Adrenal gland (tissue), 12 donors: Measurements from ENCODE around the gene FBXL7. TPM values are rescaled to one million over a fixed set of nuclear protein-coding genes. Genes with fewer than 3 reads are reported as not detected.

ENCODE experiments used
- DNase-seq, 7 donors: peaks; one replicate each; pipeline ENCODE4 v3.0.0-alpha.2; 2019 to 2020
- H3K27ac ChIP-seq, 5 donors: fragments of 200-600 bp; sonication (generic) in 4 of 5; 1 replicate in 3 of 5; 2 replicates in 2 of 5; pipeline versions ENCODE4 v1.5.1 to v1.8.0; 2016 to 2020; ENCODE audit warnings: mild to moderate bottlenecking in 1 of 5
- H3K27me3 ChIP-seq: fragments of 200-600 bp; 2 replicates; pipeline ENCODE4 v1.8.0; 2021
- H3K36me3 ChIP-seq, 2 donors: fragments of 200-600 bp; replicated peaks in 1 of 2; 1 replicate in 1 of 2; 2 replicates in 1 of 2; pipeline versions ENCODE4 v1.5.1 to v1.8.0; 2018 to 2022
- H3K4me1 ChIP-seq, 2 donors: fragments of 200-600 bp; replicated peaks in 1 of 2; 1 replicate in 1 of 2; 2 replicates in 1 of 2; pipeline versions ENCODE4 v1.5.1 to v1.8.0; 2018 to 2021
- H3K4me3 ChIP-seq, 4 donors: fragments of 200-600 bp; sonication (generic) in 3 of 4; one replicate each; pipeline ENCODE4 v1.5.1; 2016 to 2018
- H3K9me3 ChIP-seq, 3 donors: fragments of 200-600 bp; sonication (generic) in 1 of 3; replicated peaks in 1 of 3; 1 replicate in 2 of 3; 2 replicates in 1 of 3; pipeline versions ENCODE4 v1.5.1 to v1.8.0; 2016 to 2021
- POLR2A ChIP-seq, 2 donors: fragments of 450-650 bp; IDR thresholded peaks; one replicate each; pipeline ENCODE4 v1.6.1; 2017; ENCODE audit warnings: antibody characterized with exemption in 2 of 2, mild to moderate bottlenecking in 2 of 2, moderate library complexity in 1 of 2
- WGBS, 4 donors: extraction: QIAGEN DNeasy Blood & Tissue Kit in 2 of 4; methylation state at CpG; one replicate each; pipeline versions ENCODE4 v1.1.5 to v1.1.7; 2013 to 2017; 5-methylcytosine and 5-hydroxymethylcytosine counted together
- intact Hi-C, 2 donors: fragments of 100-400 bp; cut with DNase I; formaldehyde crosslinking; loops; one replicate each; pipeline versions ENCODE4 v1.14.1 to v1.15.0; 2022 to 2023
- polyA plus RNA-seq, 3 donors: library from polyadenylated mRNA; stranded (reverse); fragments of 200-250 nt in 2 of 3; fragments of 350-450 nt in 1 of 3; fragmentation: Illumina TruSeq in 1 of 3; extraction: RNeasy Lipid Tissue Mini Kit (QIAGEN cat#74804) in 1 of 3; gene quantifications; one replicate each; pipeline ENCODE4 v1.2.3, GENCODE V29; 2013 to 2014
- total RNA-seq, 9 donors: library from RNA; depleted of rRNA in 4 of 9; stranded (reverse); fragments of >200 nt in 4 of 9; fragments of 120-200 nt in 1 of 9; fragmentation: NEBNext Ultra II Directional in 1 of 9; extraction: Animal tissue kit (Norgen Biotek cat#: 25700) in 1 of 9; gene quantifications; one replicate each; pipeline versions ENCODE4 v1.1.0 to v1.2.4, GENCODE V29; 2013 to 2023
- TF ChIP-seq, protein P1 (sequence below), 6 experiments: fragments of 450-650 bp in 4 of 6; fragments of 200-600 bp in 2 of 6; sonication (generic) in 1 of 6; IDR thresholded peaks; 1 replicate in 5 of 6; 2 replicates in 1 of 6; pipeline versions ENCODE4 v1.5.1 to v1.8.0; 2016 to 2021; ENCODE audit warnings: antibody characterized with exemption in 6 of 6, mild to moderate bottlenecking in 2 of 6, moderate library complexity in 1 of 6
- donor health status: healthy with polysubstance abuse.
- donor health status: Bipolar disorder and iron deficiency.
- donor health status: DM: yes; HTN: yes; CAD: no.
- donor health status: DM: no; HTN: no; CAD: no.
- donor health status: DM: no; HTN: no; CAD: no.
- donor health status: DM: yes; HTN: yes; CAD: no.

The FBXL7 gene
- total and polyA plus RNA-seq, 12 donors, result 22.6 to 59.1 (median 34.0) TPM

DNA sequence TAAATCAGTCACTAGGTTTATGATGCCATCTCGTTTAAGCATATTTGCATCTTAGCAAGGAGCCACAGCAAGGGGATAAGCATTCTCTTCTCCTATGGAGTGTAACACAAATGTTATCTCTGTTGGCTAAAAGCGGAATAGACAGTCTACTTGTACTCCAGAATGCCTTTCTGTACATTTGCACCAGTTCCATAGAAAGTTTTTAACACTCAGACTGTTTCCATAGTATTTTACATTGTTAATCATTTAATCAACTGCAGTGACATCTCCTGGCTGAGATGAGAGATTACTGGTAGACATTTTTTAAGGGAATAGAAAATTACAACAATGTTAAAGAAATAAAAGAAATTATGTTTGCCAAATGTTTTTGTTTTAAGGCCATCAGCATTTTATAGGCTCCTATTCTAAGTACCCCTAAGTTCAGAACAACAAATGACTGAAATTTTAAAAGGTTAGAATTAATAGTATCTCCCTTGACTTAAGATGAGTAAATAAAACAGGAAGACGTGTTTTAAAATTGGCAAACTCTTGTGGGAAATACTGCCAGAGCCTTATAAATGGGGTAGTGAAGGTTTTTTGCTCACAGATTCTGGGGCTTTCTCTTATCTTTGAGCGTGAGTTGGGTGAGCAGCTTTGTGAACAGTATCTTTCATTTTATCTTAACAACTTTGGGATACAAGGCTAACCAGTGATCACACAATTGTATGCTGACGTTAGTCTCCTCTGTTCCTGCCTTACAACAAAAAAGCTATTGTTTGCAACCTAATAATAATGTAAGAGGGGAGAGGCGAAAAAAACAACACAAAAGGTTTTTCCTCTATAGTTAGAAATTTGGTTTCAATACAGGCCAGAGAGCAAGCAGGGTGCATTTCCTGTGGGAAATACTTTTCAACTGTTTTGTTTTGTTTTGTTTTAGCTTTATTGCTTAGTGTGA, 294.3 kb downstream of the FBXL7 start:
- Histone ChIP-seq H3K9me3 (no peaks in the 10 kb centered on the region), H3K27ac (peak overlapping the region in 3 of 5 donors; percentile 35 to 58 (median 38)), H3K27me3 (no peaks in the 10 kb centered on the region), H3K4me1 (peaks cover 13 to 22% of the 10 kb centered on the region in 2 donors), H3K36me3 (no peaks in the 10 kb centered on the region), H3K4me3 (no peak overlapping the region)
- no peak for DNase-seq
- TF ChIP-seq, protein P1, sequence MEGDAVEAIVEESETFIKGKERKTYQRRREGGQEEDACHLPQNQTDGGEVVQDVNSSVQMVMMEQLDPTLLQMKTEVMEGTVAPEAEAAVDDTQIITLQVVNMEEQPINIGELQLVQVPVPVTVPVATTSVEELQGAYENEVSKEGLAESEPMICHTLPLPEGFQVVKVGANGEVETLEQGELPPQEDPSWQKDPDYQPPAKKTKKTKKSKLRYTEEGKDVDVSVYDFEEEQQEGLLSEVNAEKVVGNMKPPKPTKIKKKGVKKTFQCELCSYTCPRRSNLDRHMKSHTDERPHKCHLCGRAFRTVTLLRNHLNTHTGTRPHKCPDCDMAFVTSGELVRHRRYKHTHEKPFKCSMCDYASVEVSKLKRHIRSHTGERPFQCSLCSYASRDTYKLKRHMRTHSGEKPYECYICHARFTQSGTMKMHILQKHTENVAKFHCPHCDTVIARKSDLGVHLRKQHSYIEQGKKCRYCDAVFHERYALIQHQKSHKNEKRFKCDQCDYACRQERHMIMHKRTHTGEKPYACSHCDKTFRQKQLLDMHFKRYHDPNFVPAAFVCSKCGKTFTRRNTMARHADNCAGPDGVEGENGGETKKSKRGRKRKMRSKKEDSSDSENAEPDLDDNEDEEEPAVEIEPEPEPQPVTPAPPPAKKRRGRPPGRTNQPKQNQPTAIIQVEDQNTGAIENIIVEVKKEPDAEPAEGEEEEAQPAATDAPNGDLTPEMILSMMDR (IDR thresholded peaks at IDR 0.05), result peak in 5 of 6 experiments; percentile 20 to 51 (median 44)
- TF ChIP-seq POLR2A (IDR thresholded peaks at IDR 0.05), result no peak
- WGBS, 4 donors, result 29 to 37% (median 34%) methylated on average over 6 of the region's 6 CpGs
- intact Hi-C loops, result no loop called here

DNA sequence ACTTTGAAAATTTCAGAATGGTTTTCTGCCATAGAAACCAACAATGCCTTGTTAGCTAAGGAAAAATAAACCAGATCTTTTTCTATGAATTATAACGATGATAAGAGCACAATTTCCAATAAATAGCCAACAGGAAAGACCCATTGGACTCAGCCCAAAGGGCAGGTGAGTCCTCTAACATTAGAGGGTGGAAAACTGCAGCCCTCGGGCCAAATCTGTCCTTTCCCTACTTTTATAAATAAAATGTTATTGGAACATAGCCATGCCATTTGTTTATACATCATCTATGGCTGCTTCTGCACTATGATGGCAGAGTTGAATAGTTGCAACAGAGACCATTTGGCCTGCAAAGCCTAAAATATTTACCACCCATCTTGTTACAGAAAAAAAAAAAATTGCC, 296.1 kb downstream of the FBXL7 start:
- H3K36me3 ChIP-seq, result no peaks in the 10 kb centered on the region
- no peak overlapping the region for H3K27ac ChIP-seq
- intact Hi-C loops, result no loop called here
- no peaks in the 10 kb centered on the region for H3K9me3 ChIP-seq
- H3K4me1 ChIP-seq, result peaks cover 13 to 22% of the 10 kb centered on the region in 2 donors
- DNase-seq, result no peak
- 67 to 76% (median 71%) methylated on average over 2 of the region's 2 CpGs for WGBS, 4 donors
- H3K27me3 ChIP-seq, result no peaks in the 10 kb centered on the region
- no peak for TF ChIP-seq POLR2A (IDR thresholded peaks at IDR 0.05)
- H3K4me3 ChIP-seq, result no peak overlapping the region

DNA sequence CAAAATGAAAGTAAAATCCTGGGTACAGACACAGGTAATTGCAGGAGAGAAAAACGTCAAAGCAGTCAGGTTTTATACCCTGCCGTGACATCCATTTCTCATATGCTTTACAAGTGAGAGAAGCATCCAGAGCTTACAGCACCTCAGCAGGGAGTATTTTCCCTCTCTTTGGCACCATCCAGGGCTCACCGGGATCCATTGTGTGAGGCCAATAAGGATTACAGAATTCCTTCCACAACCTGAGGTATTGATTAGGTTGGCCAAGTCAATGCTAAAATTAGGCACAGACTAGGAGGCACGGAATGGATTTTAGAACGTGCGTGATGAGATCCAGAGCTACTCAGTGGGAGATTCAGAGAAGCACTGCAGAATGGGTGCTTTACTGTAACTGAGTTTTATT, 296.6 kb downstream of the FBXL7 start:
- Histone ChIP-seq H3K4me3 (no peak overlapping the region), H3K27me3 (no peaks in the 10 kb centered on the region), H3K4me1 (peaks cover 13 to 22% of the 10 kb centered on the region in 2 donors), H3K27ac (no peak overlapping the region), H3K36me3 (no peaks in the 10 kb centered on the region), H3K9me3 (no peaks in the 10 kb centered on the region)
- intact Hi-C loops, result no loop called here
- TF ChIP-seq POLR2A (IDR thresholded peaks at IDR 0.05), result no peak
- TF ChIP-seq, protein P1 (IDR thresholded peaks at IDR 0.05), result no peak
- no peak for DNase-seq
- 88 to 91% (median 88%) methylated on average over 6 of the region's 6 CpGs for WGBS, 4 donors

DNA sequence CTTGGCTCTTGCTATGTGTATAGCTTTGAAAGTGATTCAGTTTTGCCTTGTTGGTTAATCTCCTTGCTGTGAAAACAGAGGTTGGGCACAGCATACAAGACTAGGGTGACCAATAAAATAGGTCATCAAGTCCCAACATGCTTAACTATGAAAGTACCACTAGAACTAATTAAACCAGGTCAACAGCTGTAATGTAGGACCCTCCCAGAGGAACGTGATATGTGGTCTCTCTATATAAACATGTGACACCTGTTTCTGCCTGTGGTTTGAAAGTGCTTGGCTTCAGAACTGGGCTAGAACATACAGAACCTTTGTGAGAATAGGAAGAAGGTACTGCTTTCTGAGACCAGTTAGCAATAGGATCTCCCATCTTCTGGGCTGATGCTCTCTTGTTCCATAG, 297.1 kb downstream of the FBXL7 start:
- H3K9me3 ChIP-seq, result no peaks in the 10 kb centered on the region
- H3K27me3 ChIP-seq, result no peaks in the 10 kb centered on the region
- H3K27ac ChIP-seq, result no peak overlapping the region
- no peak overlapping the region for H3K4me3 ChIP-seq
- no peaks in the 10 kb centered on the region for H3K36me3 ChIP-seq
- no peak for DNase-seq
- peaks cover 13 to 22% of the 10 kb centered on the region in 2 donors for H3K4me1 ChIP-seq
- intact Hi-C loops, result no loop called here
- TF ChIP-seq POLR2A (IDR thresholded peaks at IDR 0.05), result no peak
- TF ChIP-seq, protein P1 (IDR thresholded peaks at IDR 0.05), result no peak
- WGBS, 4 donors, result 83 to 100% (median 92%) methylated on average over 1 of the region's 1 CpG
